ENCODE data around the gene CBX4.

The CBX4 gene

DNA sequence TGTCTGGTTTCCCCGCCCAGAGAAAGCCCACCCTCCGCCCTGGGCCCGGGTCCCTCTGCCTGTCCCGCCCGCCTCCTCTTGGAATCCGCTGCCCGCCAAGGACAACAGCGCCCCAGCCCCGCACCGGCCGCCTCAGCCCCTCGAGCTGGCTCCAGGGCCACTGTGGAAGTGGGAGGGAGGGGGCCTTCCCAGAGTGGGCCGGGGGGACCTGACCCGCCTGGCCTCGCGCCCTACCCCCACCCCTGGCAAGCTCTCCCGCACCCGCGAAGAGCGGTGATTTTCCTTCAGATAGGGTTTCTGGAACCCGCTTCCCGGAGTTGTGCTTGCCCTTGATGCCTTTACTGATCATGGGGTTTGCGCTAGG, 40.1 kb downstream of the CBX4 start:
- DNase-seq = no peak

DNA sequence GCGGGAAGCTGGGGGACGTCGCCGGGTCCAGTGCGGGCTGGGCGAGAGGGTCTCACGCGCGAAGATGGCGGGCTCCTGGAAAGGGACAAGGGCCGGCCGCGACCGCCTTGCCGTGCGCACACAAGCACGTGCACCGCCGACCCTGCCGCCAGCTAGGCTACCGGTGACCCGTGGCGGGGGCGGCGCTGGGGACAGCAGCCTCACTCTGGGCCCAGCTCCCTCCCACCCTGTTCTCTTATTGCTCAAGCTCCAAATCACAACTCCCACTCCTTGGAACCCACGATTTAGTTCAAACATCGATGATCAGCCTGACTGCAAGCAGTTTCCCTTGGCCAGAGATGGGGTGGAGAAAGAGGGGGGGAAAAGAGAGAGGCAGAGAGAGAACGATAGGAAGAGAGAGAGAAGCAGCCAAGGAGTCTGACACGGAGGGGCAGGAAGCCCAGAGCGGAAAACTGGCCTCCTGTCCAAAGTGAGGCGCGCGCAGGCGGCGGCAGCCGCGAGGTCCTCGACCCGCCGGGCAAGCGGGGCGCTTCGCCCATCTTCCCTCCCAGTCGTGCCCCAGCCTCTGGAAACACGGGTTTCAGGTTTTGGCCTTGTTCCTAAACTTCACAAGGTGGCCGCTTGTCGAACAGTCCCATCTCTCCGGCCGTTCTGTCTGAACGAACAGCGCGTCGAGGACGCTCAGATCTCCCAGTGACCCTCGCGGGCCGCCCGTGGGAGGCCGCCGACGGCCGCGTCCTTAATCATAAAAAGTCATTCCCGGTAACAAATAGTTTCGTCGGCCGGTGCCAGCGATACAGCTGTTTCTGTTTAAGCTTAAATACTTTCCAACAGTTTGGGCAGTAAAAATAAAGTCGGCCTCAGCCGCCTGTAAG, 40.7 kb downstream of the CBX4 start:
- DNase-seq = peak; percentile 40

GRCh38 chr17:79797492-79798298, 41.5 kb downstream of the CBX4 start:
- DNase-seq = no peak

GRCh38 chr17:79796763-79797491, 42.3 kb downstream of the CBX4 start, which contains the start of gene CBX8:
Gene CBX8, minus strand, starts transcription at chr17:79797077. Its CDS starts 79 bp downstream, at chr17:79796998.
- DNase-seq = peak; percentile 99

DNA sequence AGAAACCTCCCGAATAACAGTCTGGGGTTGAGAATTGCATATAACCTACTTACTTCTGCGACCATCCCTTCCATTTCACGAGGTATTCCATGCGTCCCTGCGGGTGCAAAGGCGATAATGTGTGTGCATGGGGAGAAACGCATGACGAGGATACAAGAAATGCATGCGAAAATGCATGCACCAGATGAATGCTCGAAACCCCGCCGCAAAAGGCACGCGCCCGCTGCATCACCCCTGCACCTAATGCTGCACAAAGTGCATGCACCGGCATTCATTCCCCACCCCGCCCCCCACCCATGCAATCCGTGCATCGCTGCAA, 42.8 kb downstream of the CBX4 start:
- no peak for DNase-seq

DNA sequence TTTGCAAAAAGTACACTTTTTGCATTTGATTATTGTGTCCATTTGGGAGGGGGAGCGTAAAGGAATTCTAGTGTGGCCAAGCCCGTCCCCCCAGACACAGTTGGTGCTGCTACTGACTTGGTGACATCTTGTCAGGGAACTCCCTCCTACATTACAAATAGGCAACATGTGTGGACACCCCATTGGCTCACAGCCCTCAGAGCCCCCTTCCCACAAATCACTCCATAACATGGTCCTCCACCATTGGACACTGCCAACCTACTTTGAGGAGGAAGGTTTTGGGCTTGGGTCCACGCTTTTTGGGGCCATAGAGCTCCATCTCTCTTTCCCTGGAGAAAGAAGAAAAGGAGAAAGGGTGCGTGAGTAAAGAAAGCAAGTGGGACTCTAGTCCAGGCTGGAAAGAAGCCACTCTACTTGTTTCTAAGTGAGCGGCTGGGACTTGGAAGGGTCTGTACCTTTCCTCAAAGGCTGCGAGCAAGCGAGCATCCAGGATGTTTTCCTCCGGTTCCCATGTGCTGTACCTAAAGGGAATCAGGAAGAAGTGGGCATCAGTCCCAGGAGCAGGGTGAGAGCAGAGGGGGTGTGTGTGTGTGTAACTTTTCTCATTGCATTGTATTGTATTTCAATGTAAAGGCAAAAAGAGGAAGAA, 43.3 kb downstream of the CBX4 start:
- no peak for DNase-seq

- DNase-seq = no peak
Measured at GRCh38 chr17:79794659-79795511, 44.4 kb downstream of the CBX4 start.

DNA sequence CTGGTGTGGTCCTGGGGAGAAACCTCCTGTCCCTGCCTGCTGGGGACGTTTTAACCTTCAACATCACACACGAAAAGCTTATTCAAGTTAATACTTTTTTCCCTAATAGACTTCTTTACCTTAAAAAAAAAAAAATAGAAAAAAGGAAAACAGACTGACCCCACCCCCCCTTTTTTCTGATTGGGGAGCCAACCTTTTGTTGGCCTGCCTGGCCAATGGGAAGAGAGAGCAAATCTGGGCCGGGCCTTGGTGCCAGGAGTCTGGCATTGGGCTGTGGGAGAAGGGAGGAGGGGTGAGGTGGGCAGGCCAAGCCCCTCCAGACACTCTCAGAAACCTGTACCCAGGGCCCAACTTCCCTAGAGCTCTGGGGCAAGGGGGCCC, 45.3 kb downstream of the CBX4 start:
- peak; percentile 47 for DNase-seq

DNA sequence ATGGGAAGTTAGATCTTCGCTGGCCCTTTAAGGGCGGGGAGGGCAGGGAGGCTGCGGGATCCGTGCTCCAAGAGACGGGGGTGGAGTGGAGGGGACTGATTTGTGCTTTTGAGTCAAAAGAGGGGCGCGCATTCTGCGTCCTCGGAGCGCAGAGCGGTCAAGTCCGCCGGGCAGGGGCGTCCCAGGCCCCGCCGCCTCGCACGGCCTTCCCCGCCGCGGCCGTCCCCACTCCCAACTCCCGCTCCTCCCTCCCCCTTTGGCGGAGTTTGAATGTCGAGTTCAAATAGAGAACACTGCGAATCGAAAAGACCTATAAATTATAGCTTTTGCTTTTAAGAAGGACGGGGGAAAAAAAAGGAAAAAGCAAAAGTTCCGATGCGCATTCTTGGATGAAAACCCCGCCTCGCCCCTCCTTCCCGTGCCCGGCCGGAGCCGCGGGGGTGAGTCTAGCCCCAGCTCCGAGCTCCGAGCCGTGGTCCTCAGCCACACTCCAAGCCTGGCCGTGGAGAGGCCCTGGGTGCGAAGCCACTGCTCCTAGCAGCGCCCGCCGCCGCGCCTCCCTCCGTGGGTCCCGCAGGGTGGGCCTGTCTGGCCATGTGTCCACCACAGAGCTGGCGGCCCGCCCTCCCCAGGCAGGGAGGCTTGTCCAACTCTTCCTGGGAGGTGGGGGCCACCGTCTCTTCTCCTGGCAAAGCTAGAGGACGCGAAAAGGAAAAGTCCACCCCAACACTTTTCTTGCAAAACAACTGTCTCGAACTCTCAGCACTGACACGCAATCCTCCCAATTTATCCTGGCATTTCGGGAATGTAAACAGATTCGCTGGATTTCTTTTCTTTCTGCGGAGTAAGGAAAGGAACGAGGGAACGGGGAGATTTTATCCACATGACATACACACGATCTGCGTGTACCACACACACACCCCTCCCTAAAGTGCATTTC, 46.0 kb downstream of the CBX4 start:
- DNase-seq = peak; percentile 78

DNA sequence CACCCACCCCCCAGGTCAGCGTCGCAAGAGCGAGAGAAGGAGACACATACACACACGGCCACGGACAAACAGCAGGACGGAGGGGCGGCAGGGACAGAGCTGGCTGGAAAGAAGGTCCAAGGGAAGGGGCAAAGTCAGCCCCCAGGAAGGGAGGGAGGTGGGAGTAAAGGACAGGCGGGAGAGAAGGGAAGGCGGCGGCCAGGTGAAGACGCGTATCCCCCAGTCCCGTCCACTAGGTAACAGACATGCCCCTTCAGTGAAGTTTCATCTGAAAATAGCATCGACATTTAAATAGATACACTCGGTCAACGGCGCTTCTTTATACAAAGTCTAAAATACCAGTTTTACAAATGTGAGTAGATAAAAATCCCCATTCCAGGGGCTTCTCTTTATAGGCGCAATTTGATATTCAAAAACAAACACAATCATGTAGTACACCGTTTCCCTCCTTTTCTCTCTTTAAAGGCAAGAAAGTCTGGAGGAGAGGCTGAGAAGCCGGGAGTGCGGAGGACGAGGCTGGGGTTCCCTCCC, 46.8 kb downstream of the CBX4 start:
- no peak for DNase-seq

- no peak for DNase-seq
Measured at GRCh38 chr17:79791735-79792161, 47.5 kb downstream of the CBX4 start.

- no peak for DNase-seq
Measured at GRCh38 chr17:79790805-79791734, 48.2 kb downstream of the CBX4 start.

GRCh38 chr17:79789943-79790804, 49.1 kb downstream of the CBX4 start:
- no peak for DNase-seq

- DNase-seq = no peak
Measured at GRCh38 chr17:79788989-79789942, 50.0 kb downstream of the CBX4 start.

- DNase-seq = no peak
Measured at GRCh38 chr17:79788455-79788854, 50.8 kb downstream of the CBX4 start.

DNA sequence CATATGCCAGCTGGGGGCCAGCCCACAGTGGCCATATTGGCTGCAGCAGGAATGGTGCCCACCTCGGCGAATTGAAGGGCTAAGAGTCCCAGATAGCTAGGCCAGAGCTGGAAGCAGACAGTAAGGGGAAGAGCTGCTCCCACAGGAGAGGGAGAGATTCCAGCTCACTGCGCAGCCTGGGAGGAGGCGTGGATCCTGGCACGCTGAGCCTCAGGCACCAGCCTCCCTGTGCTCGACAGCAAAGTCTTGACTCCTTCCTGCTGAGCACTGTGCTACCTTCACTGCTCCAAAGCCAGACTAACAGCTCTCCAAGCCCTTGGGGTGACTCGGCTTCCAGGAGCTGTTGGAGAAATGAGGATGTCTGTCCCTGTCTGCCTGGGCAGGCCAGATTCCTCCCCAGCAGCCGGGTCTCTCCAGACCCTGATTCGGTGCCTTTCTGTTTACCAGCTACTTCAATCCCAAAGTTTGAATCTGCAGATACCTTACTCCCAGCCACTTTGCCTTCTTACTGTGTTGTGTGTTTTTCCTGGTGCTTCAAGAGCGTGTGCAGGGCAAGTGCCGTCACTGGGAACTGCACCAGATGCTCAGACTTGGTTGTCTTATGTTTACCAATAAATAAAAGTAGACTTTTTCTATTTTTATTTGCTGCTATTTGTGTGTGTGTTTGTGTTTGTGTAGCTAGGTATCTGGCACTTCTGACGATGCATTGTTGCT, 52.2 kb downstream of the CBX4 start:
- no peak for DNase-seq

All from fibroblast of skin of abdomen (primary cell).